ENCODE data around the gene PCDHB3.
A peak's percentile ranks its signal among the peaks of the same experiment; 100 is the strongest.
"Not testable (repeated sequence)": the region's sequence is repeated elsewhere in the genome, so short reads cannot be mapped to it uniquely, and the experiment has no call there.

PCDHB3 gene

DNA sequence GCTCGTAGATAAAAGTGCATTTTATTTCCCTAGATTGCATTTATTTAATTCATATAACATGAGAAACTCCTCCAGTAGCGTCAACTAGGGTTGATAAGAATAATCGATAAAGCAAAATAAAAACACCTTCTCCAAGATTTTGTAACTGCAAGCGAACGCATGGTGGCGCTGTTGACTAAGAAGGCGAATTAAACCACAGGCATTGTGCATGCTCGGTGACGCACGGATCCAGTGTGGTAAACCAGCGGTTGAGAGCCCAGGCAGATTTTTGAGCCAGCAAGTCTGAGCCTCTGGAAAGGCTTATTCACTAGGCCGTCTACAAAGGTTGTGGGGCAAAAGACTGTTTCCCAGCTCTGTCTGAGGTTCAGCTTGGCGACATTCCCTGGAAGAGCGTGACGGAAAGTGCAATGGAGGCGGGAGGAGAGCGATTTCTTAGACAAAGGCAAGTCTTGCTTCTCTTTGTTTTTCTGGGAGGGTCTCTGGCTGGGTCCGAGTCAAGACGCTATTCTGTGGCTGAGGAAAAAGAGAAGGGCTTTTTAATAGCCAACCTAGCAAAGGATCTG lies at the start of gene PCDHB3:
Gene PCDHB3 (plus strand): TSS at position 231 of the 563 bp plus-strand sequence. CDS start 177 bp downstream, at position 408.
- peak in 1 of 3 experiments; percentile 27 for DNase-seq (ENCODE audit: low read depth in 3 of 3)

DNA sequence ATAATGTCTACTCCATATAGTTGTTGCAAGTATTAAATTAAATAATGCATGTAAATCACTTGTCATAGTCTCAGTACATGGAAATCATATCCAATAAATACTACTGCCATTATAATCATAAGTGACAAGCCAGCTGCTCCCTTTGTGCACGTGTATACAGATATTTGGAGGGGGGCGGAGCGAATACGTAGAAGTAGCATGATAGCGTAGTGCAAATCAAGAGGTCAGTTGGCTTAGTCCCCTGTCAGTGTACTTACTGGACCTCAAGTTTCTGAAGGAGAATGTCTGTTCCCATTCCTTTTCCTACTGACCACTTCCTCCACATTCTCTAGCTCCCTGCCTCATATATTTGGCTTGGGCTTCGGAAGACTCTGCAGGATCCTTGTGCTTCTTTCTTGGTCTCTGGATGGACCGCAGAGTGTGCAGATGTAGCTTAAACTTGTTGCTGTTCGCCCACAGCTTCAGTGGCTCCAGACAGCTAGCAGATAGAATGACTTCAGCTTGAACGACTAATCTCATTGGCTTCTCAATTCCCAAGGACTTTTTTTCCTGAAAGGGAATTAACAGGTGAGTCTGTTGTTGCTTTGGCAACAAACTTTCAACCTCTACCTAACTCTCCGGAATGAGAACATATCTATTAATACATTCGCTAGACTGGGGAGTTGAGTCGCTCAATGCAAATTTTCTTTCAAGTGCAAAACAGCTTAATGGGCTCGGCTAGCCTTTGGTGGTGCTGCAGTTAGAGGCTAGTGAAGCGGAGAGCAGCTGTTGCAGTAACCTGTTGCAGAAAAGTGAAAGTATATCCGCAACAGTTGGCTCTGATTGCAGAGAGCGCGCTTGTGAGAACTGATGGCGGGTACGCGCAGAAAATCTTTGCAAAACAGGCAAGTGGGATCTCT lies 49.4 kb upstream of the PCDHB3 start, which contains the start of gene PCDHB1:
Gene PCDHB1 (plus strand): TSS at position 753 of the 899 bp plus-strand sequence. CDS start 97 bp downstream, at position 850.
- DNase-seq (ENCODE audit: low read depth in 3 of 3) = no peak

DNA sequence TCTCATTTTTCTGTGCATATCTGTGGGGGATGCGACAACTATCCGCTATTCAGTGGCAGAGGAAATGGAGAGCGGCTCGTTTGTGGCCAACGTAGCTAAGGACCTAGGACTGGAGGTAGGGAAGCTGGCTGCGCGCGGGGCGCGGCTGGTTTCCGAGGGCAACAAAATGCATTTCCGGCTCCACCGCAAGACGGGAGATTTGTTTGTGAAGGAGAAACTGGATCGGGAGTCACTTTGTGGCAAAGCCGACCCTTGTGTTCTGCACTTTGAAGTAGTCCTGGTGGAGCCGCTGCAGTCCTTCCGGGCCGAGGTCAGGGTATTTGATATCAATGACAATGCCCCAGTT lies 48.8 kb upstream of the PCDHB3 start:
- no peak for DNase-seq (ENCODE audit: low read depth in 3 of 3)

DNA sequence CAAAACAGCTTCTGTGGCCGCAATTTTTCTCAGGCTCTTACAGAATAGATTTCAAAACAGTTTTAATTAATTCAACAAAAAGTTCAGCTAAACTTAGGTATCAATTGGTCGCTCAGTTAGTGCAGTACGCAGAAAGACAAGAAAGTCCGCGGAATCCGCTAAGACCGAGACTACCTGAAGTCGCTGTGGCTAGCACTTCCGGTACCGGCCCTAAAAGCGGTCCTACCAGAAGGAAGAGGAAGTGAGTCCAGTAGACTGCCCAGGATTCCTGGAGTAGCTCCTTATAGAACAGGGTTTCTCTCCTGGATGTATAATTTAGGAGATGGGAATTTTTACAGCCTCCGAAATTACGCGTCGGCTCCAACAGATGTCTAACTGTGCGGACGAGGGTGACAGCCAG lies 22.4 kb upstream of the PCDHB3 start:
- DNase-seq (ENCODE audit: low read depth in 3 of 3) = no peak

DNA sequence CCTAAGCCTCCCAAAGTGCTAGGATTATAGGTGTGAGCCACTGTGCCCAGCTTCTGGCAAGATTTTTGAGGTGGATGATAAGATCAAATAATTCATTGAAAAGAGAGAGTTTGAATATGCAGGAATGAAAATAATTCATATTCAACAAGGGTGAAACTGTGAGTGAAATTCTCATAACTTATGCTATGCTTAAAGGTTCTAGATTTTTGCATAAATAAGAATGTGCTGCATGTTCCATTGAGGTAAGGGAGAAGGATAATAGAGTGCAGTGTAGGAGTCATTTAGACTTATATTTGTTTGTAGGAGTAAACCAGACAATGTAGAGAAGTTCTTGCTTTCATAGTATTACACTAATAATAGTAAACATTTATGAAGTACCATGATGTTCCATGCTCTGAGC lies 18.0 kb upstream of the PCDHB3 start:
- DNase-seq (ENCODE audit: low read depth in 3 of 3) = no peak

DNA sequence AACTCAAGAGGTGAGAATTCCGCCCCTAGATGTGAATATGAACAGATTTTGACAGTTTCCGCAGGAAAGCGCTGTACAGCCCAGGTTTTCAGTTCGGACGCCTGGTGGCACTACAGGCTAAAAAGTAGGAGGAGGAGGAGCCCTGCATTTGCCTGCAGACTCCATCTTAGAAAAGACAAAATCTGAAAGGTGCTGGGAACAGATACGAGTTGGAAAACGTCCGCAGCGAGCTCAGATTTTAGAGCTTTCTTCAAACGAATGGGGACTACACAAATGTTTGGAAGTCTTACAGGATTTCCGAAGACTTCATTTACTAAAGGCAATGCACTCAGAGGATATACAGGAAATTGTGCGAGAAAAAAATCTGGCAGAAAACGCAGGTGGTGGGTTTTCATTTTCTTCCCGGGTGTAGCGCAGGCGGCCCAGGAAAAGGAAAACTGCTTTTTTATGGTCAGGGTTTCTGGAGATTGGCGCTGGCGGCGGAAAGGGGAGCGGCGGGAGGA lies 15.7 kb upstream of the PCDHB3 start:
- DNase-seq (ENCODE audit: low read depth in 3 of 3) = peak in 2 of 3 experiments; percentile 3 to 24

DNA sequence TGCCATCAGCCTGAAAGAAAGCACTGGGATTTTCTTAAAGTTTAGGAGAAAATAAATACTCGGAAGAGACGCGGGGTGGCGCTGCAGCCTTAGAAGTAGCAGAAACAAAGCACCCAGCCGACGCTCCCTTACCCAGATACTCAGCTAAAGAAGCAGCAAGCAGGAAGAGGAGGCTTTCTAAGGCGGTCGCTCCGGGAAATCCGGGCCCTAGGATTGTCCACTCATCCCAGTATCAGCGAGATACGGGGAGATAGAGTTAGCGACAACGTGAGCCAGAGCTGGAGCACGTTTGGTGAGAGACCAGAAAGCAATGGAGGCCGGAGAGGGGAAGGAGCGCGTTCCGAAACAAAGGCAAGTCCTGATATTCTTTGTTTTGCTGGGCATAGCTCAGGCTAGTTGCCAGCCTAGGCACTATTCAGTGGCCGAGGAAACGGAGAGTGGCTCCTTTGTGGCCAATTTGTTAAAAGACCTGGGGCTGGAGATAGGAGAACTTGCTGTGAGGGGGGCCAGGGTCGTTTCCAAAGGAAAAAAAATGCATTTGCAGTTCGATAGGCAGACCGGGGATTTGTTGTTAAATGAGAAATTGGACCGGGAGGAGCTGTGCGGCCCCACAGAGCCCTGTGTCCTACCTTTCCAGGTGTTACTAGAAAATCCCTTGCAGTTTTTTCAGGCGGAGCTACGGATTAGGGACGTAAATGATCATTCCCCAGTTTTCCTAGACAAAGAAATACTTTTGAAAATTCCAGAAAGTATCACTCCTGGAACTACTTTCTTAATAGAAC lies 5.6 kb upstream of the PCDHB3 start, which contains the start of gene PCDHB2:
Gene PCDHB2 (plus strand): TSS at position 135 of the 782 bp plus-strand sequence. CDS start 176 bp downstream, at position 311.
- no peak for DNase-seq (ENCODE audit: low read depth in 3 of 3)

DNA sequence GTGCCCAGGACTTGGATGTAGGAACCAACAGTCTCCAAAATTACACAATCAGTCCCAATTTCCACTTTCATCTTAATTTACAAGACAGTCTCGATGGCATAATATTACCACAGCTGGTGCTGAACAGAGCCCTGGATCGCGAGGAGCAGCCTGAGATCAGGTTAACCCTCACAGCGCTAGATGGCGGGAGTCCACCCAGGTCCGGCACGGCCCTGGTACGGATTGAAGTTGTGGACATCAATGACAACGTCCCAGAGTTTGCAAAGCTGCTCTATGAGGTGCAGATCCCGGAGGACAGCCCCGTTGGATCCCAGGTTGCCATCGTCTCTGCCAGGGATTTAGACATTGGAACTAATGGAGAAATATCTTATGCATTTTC lies 5.0 kb upstream of the PCDHB3 start:
- no peak for DNase-seq (ENCODE audit: low read depth in 3 of 3)

DNA sequence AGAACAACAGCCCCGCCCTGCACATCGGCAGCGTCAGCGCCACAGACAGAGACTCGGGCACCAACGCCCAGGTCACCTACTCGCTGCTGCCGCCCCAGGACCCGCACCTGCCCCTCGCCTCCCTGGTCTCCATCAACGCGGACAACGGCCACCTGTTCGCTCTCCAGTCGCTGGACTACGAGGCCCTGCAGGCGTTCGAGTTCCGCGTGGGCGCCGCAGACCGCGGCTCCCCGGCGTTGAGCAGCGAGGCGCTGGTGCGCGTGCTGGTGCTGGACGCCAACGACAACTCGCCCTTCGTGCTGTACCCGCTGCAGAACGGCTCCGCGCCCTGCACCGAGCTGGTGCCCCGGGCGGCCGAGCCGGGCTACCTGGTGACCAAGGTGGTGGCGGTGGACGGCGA lies 4.1 kb upstream of the PCDHB3 start:
- not testable (repeated sequence) for DNase-seq (ENCODE audit: low read depth in 3 of 3)

DNA sequence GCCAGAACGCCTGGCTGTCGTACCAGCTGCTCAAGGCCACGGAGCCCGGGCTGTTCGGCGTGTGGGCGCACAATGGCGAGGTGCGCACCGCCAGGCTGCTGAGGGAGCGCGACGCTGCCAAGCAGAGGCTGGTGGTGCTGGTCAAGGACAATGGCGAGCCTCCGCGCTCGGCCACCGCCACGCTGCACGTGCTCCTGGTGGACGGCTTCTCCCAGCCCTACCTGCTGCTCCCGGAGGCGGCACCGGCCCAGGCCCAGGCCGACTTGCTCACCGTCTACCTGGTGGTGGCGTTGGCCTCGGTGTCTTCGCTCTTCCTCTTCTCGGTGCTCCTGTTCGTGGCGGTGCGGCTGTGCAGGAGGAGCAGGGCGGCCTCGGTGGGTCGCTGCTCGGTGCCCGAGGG lies 3.7 kb upstream of the PCDHB3 start:
- DNase-seq (ENCODE audit: low read depth in 3 of 3) = not testable (repeated sequence)

DNA sequence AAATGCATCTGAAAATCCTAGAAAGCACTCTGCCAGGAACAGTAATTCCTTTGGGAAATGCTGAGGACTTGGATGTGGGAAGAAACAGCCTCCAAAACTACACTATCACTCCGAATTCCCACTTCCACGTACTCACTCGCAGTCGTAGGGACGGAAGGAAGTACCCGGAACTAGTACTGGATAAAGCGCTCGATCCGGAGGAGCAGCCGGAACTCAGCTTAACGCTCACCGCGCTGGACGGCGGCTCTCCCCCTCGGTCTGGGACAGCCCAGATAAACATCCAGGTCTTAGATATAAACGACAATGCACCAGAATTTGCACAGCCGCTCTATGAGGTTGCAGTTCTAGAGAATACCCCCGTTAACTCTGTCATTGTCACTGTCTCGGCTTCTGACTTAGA lies 786 bp downstream of the PCDHB3 start:
- no peak for DNase-seq (ENCODE audit: low read depth in 3 of 3)

DNA sequence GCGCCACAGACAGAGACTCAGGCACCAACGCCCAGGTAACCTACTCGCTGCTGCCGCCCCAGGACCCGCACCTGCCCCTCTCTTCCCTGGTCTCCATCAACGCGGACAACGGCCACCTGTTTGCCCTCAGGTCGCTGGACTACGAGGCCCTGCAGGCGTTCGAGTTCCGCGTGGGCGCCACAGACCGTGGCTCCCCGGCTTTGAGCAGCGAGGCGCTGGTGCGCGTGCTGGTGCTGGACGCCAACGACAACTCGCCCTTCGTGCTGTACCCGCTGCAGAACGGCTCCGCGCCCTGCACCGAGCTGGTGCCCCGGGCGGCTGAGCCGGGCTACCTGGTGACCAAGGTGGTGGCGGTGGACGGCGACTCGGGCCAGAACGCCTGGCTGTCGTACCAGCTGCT lies 1.8 kb downstream of the PCDHB3 start:
- DNase-seq (ENCODE audit: low read depth in 3 of 3) = not testable (repeated sequence)

DNA sequence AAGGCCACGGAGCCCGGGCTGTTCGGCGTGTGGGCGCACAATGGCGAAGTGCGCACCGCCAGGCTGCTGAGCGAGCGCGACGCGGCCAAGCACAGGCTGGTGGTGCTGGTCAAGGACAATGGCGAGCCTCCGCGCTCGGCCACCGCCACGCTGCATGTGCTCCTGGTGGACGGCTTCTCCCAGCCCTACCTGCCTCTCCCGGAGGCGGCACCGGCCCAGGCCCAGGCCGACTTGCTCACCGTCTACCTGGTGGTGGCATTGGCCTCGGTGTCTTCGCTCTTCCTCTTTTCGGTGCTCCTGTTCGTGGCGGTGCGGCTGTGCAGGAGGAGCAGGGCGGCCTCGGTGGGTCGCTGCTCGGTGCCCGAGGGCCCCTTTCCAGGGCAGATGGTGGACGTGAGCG lies 2.2 kb downstream of the PCDHB3 start:
- DNase-seq (ENCODE audit: low read depth in 3 of 3) = not testable (repeated sequence)

DNA sequence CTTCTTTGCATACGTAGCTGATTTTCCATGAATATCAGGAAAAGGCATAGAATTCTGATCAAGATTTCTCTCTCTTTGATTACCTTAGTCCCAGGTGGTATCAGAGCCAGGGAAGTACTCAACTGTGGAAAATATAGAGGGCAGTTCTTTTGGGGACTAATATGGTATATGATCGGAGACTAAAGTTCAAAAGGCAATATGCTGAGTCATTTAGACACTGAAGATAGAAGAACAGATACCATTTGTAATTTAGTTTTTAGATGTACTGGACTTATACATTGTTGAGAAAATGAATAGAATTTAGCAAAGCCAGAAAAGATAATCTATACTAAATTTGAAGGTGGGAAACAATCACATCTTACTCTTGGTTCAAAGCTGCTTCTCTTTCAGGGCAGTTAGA lies 5.1 kb downstream of the PCDHB3 start:
- no peak for DNase-seq (ENCODE audit: low read depth in 3 of 3)

DNA sequence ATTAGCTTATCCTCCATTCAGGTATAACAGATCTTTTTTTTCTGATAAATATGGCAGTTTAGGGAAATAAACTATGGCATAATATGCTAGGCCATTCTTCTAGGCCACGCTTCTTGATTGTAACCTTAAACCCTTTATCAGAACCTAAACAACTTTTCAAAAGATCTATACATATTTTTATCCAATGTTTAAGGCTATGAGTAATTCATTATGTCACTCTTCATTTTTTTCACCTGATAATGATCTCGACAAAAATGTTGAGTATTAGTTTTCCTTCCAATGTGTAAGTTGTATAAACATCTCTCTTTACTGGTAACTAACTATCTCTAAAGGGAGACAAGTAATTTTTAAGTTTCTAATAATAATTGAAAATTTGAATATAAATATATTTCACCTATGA lies 19.0 kb downstream of the PCDHB3 start:
- DNase-seq (ENCODE audit: low read depth in 3 of 3) = no peak

DNA sequence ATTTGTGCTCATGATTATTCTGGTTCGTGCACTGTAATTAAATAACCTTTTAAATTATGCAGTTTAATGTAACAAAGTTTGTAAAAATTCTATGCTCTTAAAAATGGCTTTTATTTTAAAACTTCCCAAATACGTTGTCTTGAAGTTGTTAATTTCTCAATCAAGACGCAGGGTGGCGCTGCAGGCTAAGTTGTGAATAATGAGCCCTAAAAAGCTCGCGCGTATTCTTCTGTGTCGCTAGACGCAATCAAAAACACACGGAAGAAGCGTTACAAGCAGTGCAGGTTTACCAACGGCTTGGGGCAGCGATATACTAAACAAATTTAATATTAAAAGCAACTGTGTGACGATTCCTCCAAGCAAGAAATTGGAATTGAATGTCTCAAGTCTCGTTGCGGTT lies 21.3 kb downstream of the PCDHB3 start, which contains the start of gene PCDHB4:
Gene PCDHB4 (plus strand): TSS at position 256 of the 400 bp plus-strand sequence. CDS start 181 bp downstream, outside the sequence.
- no peak for DNase-seq (ENCODE audit: low read depth in 3 of 3)

DNA sequence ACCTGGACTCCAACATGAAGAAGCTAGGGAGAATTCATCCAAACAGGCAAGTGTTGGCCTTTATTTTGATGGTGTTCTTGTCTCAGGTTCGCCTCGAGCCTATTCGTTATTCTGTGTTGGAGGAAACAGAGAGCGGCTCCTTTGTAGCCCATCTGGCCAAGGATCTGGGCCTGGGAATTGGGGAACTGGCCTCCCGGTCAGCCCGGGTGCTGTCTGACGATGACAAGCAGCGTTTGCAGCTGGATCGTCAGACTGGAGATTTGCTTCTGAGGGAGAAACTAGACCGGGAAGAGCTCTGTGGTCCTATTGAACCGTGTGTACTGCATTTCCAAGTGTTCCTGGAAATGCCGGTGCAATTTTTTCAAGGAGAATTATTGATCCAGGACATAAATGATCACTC lies 21.7 kb downstream of the PCDHB3 start:
- DNase-seq (ENCODE audit: low read depth in 3 of 3) = no peak

DNA sequence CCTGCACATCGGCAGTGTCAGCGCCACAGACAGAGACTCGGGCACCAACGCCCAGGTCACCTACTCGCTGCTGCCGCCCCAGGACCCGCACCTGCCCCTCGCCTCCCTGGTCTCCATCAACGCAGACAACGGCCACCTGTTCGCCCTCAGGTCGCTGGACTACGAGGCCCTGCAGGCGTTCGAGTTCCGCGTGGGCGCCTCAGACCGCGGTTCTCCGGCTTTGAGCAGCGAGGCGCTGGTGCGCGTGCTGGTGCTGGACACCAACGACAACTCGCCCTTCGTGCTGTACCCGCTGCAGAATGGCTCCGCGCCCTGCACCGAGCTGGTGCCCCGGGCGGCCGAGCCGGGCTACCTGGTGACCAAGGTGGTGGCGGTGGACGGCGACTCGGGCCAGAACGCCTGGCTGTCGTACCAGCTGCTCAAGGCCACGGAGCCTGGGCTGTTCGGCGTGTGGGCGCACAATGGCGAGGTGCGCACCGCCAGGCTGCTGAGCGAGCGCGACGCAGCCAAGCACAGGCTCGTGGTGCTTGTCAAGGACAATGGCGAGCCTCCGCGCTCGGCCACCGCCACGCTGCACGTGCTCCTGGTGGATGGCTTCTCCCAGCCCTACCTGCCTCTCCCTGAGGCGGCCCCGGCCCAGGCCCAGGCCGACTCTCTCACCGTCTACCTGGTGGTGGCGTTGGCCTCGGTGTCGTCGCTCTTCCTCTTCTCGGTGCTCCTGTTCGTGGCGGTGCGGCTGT lies 23.3 kb downstream of the PCDHB3 start:
- not testable (repeated sequence) for DNase-seq (ENCODE audit: low read depth in 3 of 3)

DNA sequence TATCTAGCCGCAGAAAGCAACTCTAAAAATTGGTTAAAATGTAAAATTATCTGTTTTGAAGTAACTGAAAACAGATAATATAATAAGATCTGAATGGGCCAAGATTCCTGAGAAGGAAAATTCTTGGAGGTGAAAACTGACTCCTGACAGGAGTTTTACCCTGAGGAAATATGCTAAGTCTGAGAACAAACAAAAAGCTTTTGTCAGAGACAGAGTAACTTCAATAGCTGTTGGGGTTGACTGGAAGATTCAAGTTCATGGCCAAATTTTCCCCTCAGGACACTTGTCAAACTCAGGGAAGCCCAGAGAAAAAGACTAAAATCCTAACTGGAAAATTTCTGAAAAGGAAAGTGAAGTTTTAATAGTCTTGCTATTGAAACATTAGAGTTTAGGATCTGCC lies 27.0 kb downstream of the PCDHB3 start:
- no peak for DNase-seq (ENCODE audit: low read depth in 3 of 3)

DNA sequence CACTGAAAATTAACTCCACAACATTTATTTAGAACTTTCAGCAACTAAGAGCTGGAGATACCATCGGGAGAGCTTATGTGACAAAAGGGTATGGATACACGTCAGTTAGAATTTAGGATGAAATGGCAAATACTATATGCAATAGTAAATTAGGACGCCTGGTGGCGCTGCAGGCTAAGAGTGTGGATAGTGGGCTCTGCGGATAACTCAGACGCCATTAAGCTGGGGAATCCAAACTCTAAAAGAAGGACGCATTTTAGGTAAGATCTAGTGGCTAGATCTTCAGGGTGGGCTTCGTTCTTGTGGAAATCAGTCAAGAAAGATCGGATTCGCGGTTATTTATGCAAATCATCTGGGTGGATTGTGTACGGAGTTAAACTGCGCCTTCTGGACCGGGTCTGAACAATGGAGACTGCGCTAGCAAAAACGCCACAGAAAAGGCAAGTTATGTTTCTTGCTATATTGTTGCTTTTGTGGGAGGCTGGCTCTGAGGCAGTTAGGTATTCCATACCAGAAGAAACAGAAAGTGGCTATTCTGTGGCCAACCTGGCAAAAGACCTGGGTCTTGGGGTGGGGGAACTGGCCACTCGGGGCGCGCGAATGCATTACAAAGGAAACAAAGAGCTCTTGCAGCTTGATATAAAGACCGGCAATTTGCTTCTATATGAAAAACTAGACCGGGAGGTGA lies 34.9 kb downstream of the PCDHB3 start, which contains the start of gene PCDHB5:
Gene PCDHB5 (plus strand): TSS at position 177 of the 688 bp plus-strand sequence. CDS start 229 bp downstream, at position 406.
- DNase-seq (ENCODE audit: low read depth in 3 of 3) = no peak
